Spleen (tissue), 11 donors: ENCODE results near the gene ENOX2. TPM values are rescaled to one million over a fixed set of nuclear protein-coding genes. Genes with fewer than 3 reads are reported as not detected.

ENCODE experiments used
- DNase-seq: peaks from one replicate; pipeline ENCODE4 v3.0.0-alpha.2; 2020
- H3K27ac ChIP-seq, 8 donors: fragments of 200-600 bp; sonication (generic) in 7 of 8; 1 replicate in 4 of 8; 2 replicates in 4 of 8; pipeline versions ENCODE4 v1.5.0 to v1.8.0; 2016 to 2021; ENCODE audit warnings: inconsistent platforms in 4 of 8, mild to moderate bottlenecking in 4 of 8, moderate library complexity in 1 of 8
- H3K27me3 ChIP-seq, 7 donors: fragments of 200-600 bp; sonication (generic) in 6 of 7; replicated peaks in 1 of 7; 1 replicate in 4 of 7; 2 replicates in 3 of 7; pipeline versions ENCODE4 v1.5.0 to v1.8.0; 2016 to 2021; ENCODE audit warnings: inconsistent platforms in 3 of 7, mild to moderate bottlenecking in 1 of 7
- H3K36me3 ChIP-seq, 6 donors: fragments of 200-600 bp; sonication (generic) in 5 of 6; 1 replicate in 4 of 6; 2 replicates in 2 of 6; pipeline versions ENCODE4 v1.5.0 to v1.8.0; 2016 to 2021; ENCODE audit warnings: inconsistent platforms in 2 of 6
- H3K4me1 ChIP-seq, 6 donors: fragments of 200-600 bp; sonication (generic) in 5 of 6; 1 replicate in 3 of 6; 2 replicates in 3 of 6; pipeline versions ENCODE4 v1.5.0 to v1.8.0; 2016 to 2021; ENCODE audit warnings: inconsistent platforms in 3 of 6
- H3K4me3 ChIP-seq, 8 donors: fragments of 200-600 bp; sonication (generic) in 7 of 8; 1 replicate in 4 of 8; 2 replicates in 4 of 8; pipeline versions ENCODE4 v1.5.0 to v1.8.0; 2016 to 2021; ENCODE audit warnings: inconsistent platforms in 4 of 8, mild to moderate bottlenecking in 4 of 8, moderate library complexity in 2 of 8
- H3K9me3 ChIP-seq, 8 donors: fragments of 200-600 bp; sonication (generic) in 7 of 8; 1 replicate in 4 of 8; 2 replicates in 4 of 8; pipeline versions ENCODE4 v1.5.0 to v1.8.0; 2016 to 2021; ENCODE audit warnings: inconsistent platforms in 4 of 8
- CTCF ChIP-seq, 11 experiments: fragments of 200-600 bp in 7 of 11; fragments of 450-650 bp in 4 of 11; sonication (generic) in 4 of 11; IDR thresholded peaks in 8 of 11; conservative IDR thresholded peaks in 3 of 11; 1 replicate in 7 of 11; 2 replicates in 4 of 11; pipeline versions ENCODE4 v1.4.0 to v1.8.0; 2016 to 2021; ENCODE audit warnings: antibody characterized with exemption in 11 of 11, inconsistent platforms in 4 of 11, mild to moderate bottlenecking in 1 of 11
- POLR2A ChIP-seq, 3 donors: fragments of 450-650 bp; IDR thresholded peaks; one replicate each; pipeline ENCODE4 v1.5.1; 2017; ENCODE audit warnings: antibody characterized with exemption in 3 of 3, mild to moderate bottlenecking in 1 of 3
- POLR2AphosphoS5 ChIP-seq, 3 donors: sonication (generic); formaldehyde crosslinking; IDR thresholded peaks; one replicate each; pipeline ENCODE4 v1.5.1; 2017; ENCODE audit warnings: antibody characterized with exemption in 3 of 3
- WGBS, 5 donors: extraction: QIAGEN DNeasy Blood & Tissue Kit in 3 of 5; methylation state at CpG; one replicate each; pipeline versions ENCODE4 v1.1.5 to v1.1.7; 2013 to 2018; 5-methylcytosine and 5-hydroxymethylcytosine counted together
- intact Hi-C: fragments of 100-400 bp; cut with DNase I; formaldehyde crosslinking; loops from one replicate; pipeline ENCODE4 v1.15.0; 2023; ENCODE audit warnings: low total_unique reads
- polyA plus RNA-seq, 3 donors: library from polyadenylated mRNA; stranded (reverse); fragments of 200-250 nt; gene quantifications; one replicate each; pipeline ENCODE4 v1.2.1, GENCODE V29; 2013
- total RNA-seq, 7 donors: library from RNA; depleted of rRNA in 3 of 7; stranded (reverse); fragments of >200 nt in 3 of 7; fragmentation: NEBNext Ultra II Directional in 4 of 7; extraction: Animal tissue kit (Norgen Biotek cat#: 25700) in 4 of 7; gene quantifications; one replicate each; pipeline versions ENCODE4 v1.1.0 to v1.2.1, GENCODE V29; 2016 to 2021
- donor health status: healthy with polysubstance abuse.
- donor health status: DM: no; HTN: no; CAD: no; lungs with moderate emphysema.
- donor health status: DM: no; HTN: no; CAD: no.
- donor health status: Bipolar disorder and iron deficiency.
- donor health status: healthy.
- donor health status: DM: no; HTN: no; CAD: no.
- donor health status: DM: yes; HTN: yes; CAD: no.

ENOX2 gene
- total and polyA plus RNA-seq, 10 donors: 5.2 to 30.0 (median 17.4) TPM

GRCh38 chrX:130676861-130677260 is 226.1 kb downstream of the ENOX2 start:
- 77 to 97% (median 81%) methylated on average over 2 of the region's 2 CpGs for WGBS, 5 donors
- no peaks in the 10 kb centered on the region for H3K27me3 ChIP-seq
- intact Hi-C loops: no loop called here
- peaks cover 0 to 20% (median 11%) of the 10 kb centered on the region in 8 donors for H3K9me3 ChIP-seq
- TF ChIP-seq CTCF (IDR thresholded peaks at IDR 0.05 in 8 of 11, conservative IDR thresholded peaks at IDR 0.05 in 3 of 11) (no peak), POLR2A (IDR thresholded peaks at IDR 0.05) (no peak), POLR2AphosphoS5 (IDR thresholded peaks at IDR 0.05) (no peak)
- H3K4me3 ChIP-seq: no peak overlapping the region
- H3K4me1 ChIP-seq: no peaks in the 10 kb centered on the region
- no peak overlapping the region for H3K27ac ChIP-seq
- H3K36me3 ChIP-seq: peaks cover 0 to 41% (median 3%) of the 10 kb centered on the region in 6 donors
- DNase-seq: no peak

- Histone ChIP-seq H3K27ac (no peak overlapping the region), H3K4me3 (no peak overlapping the region), H3K27me3 (no peaks in the 10 kb centered on the region), H3K9me3 (peaks cover 0 to 20% (median 11%) of the 10 kb centered on the region in 8 donors), H3K36me3 (peaks cover 0 to 42% (median 7%) of the 10 kb centered on the region in 6 donors), H3K4me1 (no peaks in the 10 kb centered on the region)
- TF ChIP-seq CTCF (IDR thresholded peaks at IDR 0.05 in 8 of 11, conservative IDR thresholded peaks at IDR 0.05 in 3 of 11) (no peak), POLR2AphosphoS5 (IDR thresholded peaks at IDR 0.05) (no peak), POLR2A (IDR thresholded peaks at IDR 0.05) (no peak)
- no peak for DNase-seq
- intact Hi-C loops: no loop called here
- WGBS, 5 donors: 85 to 96% (median 91%) methylated on average over 4 to 6 of the region's 6 CpGs; no CpG with 5 or more reads in 1 of the 5 donors
Observed at GRCh38 chrX:130672214-130672613, 230.8 kb downstream of the ENOX2 start.

GRCh38 chrX:130669233-130669632 is 233.8 kb downstream of the ENOX2 start:
- H3K4me1 ChIP-seq: no peaks in the 10 kb centered on the region
- H3K4me3 ChIP-seq: no peak overlapping the region
- intact Hi-C loops: no loop called here
- no peaks in the 10 kb centered on the region for H3K27me3 ChIP-seq
- TF ChIP-seq CTCF (IDR thresholded peaks at IDR 0.05 in 8 of 11, conservative IDR thresholded peaks at IDR 0.05 in 3 of 11) (no peak), POLR2AphosphoS5 (IDR thresholded peaks at IDR 0.05) (no peak), POLR2A (IDR thresholded peaks at IDR 0.05) (no peak)
- peaks cover 0 to 65% (median 11%) of the 10 kb centered on the region in 6 donors for H3K36me3 ChIP-seq
- no peak for DNase-seq
- H3K27ac ChIP-seq: no peak overlapping the region
- H3K9me3 ChIP-seq: peaks cover 0 to 17% (median 11%) of the 10 kb centered on the region in 8 donors
- WGBS, 5 donors: 29 to 87% (median 73%) methylated on average over 1 of the region's 1 CpG

GRCh38 chrX:130665263-130665662 is 237.7 kb downstream of the ENOX2 start:
- WGBS, 5 donors: 79 to 97% (median 95%) methylated on average over 2 to 3 of the region's 3 CpGs
- DNase-seq: no peak

More at GRCh38 chrX:130665263-130665662, 237.7 kb downstream of the ENOX2 start:
- no peaks in the 10 kb centered on the region for H3K9me3 ChIP-seq
- TF ChIP-seq CTCF (IDR thresholded peaks at IDR 0.05 in 8 of 11, conservative IDR thresholded peaks at IDR 0.05 in 3 of 11) (no peak), POLR2AphosphoS5 (IDR thresholded peaks at IDR 0.05) (no peak), POLR2A (IDR thresholded peaks at IDR 0.05) (no peak)
- intact Hi-C loops: no loop called here
- H3K4me1 ChIP-seq: no peaks in the 10 kb centered on the region
- H3K36me3 ChIP-seq: peaks cover 0 to 69% (median 9%) of the 10 kb centered on the region in 6 donors
- H3K27ac ChIP-seq: no peak overlapping the region
- no peaks in the 10 kb centered on the region for H3K27me3 ChIP-seq
- H3K4me3 ChIP-seq: no peak overlapping the region
